SU-DHL-6 (cell line): ENCODE data around the gene SH3GLB2.

Experiments used
- H2AFZ ChIP-seq: fragments of 200-600 bp; sonication (generic); 2 replicates; pipeline ENCODE4 v1.6.1; 2014; ENCODE audit warnings: low read depth, mild to moderate bottlenecking, moderate library complexity, mixed read lengths, antibody characterized with exemption, low read length; ENCODE audit not compliant: severe bottlenecking
- H3F3A ChIP-seq: fragments of 200-600 bp; shearing (Covaris generic); 2 replicates; pipeline ENCODE4 v1.6.0; 2016; ENCODE audit warnings: antibody characterized with exemption, mild to moderate bottlenecking; ENCODE audit not compliant: insufficient read depth
- H3K27ac ChIP-seq: fragments of 200-600 bp; sonication (generic); 2 replicates; pipeline ENCODE4 v1.5.1; 2016; ENCODE audit warnings: low read depth, mild to moderate bottlenecking, low read length, moderate library complexity, mixed read lengths
- H3K27me3 ChIP-seq: fragments of 200-600 bp; sonication (generic), shearing (Covaris generic); 2 replicates; pipeline ENCODE4 v1.6.0; 2014; ENCODE audit warnings: mild to moderate bottlenecking, low read length
- H3K36me3 ChIP-seq: fragments of 200-600 bp; sonication (generic); 2 replicates; pipeline ENCODE4 v1.6.1; 2014; ENCODE audit warnings: mild to moderate bottlenecking, low read length, mixed read lengths
- H3K4me2 ChIP-seq: fragments of 300-600, 200-600 bp; shearing (Covaris generic), sonication (generic); 2 replicates; pipeline ENCODE4 v1.6.0; 2014; ENCODE audit warnings: low read length, low read depth, mild to moderate bottlenecking; ENCODE audit not compliant: poor library complexity, severe bottlenecking
- H3K4me3 ChIP-seq: fragments of 200-600 bp; sonication (generic); 2 replicates; pipeline ENCODE4 v1.5.1; 2014; ENCODE audit warnings: antibody characterized with exemption, low read length, mild to moderate bottlenecking, mixed read lengths; ENCODE audit not compliant: insufficient read depth, poor library complexity, severe bottlenecking
- H3K79me2 ChIP-seq: fragments of 200-600 bp; sonication (generic); 2 replicates; pipeline ENCODE4 v1.6.1; 2014; ENCODE audit warnings: mild to moderate bottlenecking, low read length, moderate library complexity; ENCODE audit not compliant: insufficient read depth
- H3K9ac ChIP-seq: fragments of 200-600 bp; sonication (generic); 2 replicates; pipeline ENCODE4 v1.7.0; 2014; ENCODE audit warnings: mild to moderate bottlenecking, low read length
- H3K9me2 ChIP-seq: fragments of 200-600 bp; sonication (generic); replicated peaks from 2 replicates; pipeline ENCODE4 v1.6.1; 2014; ENCODE audit warnings: low read length; ENCODE audit not compliant: insufficient read depth
- H3K9me3 ChIP-seq: fragments of 200-600 bp; sonication (generic); 2 replicates; pipeline ENCODE4 v1.6.1; 2014; ENCODE audit warnings: low read length, mixed read lengths; ENCODE audit not compliant: insufficient read depth
- H4K20me1 ChIP-seq: fragments of 200-600 bp; sonication (generic); 2 replicates; pipeline ENCODE4 v1.6.1; 2014; ENCODE audit warnings: low read depth, mild to moderate bottlenecking, antibody characterized with exemption, low read length, moderate library complexity, mixed read lengths
- EZH2phosphoT487 ChIP-seq: fragments of 200-600 bp; sonication (generic), shearing (Covaris generic); conservative IDR thresholded peaks from 2 replicates; pipeline ENCODE4 v1.6.1; 2018; ENCODE audit warnings: mild to moderate bottlenecking, antibody characterized with exemption, low read length, moderate library complexity, mixed read lengths
- TF ChIP-seq, protein P1 (sequence below): fragments of 200-600 bp; sonication (generic); IDR thresholded peaks from one replicate; pipeline ENCODE4 v1.5.1; 2017; ENCODE audit warnings: antibody characterized with exemption, mild to moderate bottlenecking, low read length, moderate library complexity; ENCODE audit not compliant: insufficient read depth, poor library complexity, severe bottlenecking

The SH3GLB2 gene

DNA sequence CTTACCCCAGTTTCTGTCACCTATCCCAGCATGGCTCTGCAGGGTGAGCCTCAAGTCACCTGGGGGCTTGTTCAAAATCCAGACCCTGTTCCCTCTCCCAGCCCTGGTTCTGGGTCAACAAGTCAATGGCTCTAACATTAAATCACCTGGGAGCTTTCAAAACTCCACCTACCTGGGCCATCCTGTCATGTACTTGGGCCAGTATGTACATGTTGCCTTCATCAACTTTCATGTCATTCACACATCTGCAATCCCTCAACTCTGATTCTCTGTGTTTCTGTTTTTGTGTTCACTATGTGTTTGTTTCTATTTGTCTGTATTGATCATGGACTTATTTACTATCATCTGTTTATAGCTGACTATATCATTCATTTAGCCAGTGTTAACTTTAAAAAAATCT, 2.1 kb upstream of the SH3GLB2 start:
- Histone ChIP-seq H3K36me3 (no peaks in the 10 kb centered on the region), H3K27me3 (no peaks in the 10 kb centered on the region), H4K20me1 (no peaks in the 10 kb centered on the region), H3K9ac (no peak overlapping the region), H3K9me3 (no peaks in the 10 kb centered on the region), H3K4me3 (no peak overlapping the region), H3F3A (no peaks in the 10 kb centered on the region), H3K4me2 (no peak overlapping the region), H3K79me2 (peaks cover 26% of the 10 kb centered on the region), H3K9me2 (no peaks in the 10 kb centered on the region), H3K27ac (no peak overlapping the region), H2AFZ (no peak overlapping the region)
- TF ChIP-seq EZH2phosphoT487, result no peak
- TF ChIP-seq, protein P1, sequence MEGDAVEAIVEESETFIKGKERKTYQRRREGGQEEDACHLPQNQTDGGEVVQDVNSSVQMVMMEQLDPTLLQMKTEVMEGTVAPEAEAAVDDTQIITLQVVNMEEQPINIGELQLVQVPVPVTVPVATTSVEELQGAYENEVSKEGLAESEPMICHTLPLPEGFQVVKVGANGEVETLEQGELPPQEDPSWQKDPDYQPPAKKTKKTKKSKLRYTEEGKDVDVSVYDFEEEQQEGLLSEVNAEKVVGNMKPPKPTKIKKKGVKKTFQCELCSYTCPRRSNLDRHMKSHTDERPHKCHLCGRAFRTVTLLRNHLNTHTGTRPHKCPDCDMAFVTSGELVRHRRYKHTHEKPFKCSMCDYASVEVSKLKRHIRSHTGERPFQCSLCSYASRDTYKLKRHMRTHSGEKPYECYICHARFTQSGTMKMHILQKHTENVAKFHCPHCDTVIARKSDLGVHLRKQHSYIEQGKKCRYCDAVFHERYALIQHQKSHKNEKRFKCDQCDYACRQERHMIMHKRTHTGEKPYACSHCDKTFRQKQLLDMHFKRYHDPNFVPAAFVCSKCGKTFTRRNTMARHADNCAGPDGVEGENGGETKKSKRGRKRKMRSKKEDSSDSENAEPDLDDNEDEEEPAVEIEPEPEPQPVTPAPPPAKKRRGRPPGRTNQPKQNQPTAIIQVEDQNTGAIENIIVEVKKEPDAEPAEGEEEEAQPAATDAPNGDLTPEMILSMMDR, result no peak

DNA sequence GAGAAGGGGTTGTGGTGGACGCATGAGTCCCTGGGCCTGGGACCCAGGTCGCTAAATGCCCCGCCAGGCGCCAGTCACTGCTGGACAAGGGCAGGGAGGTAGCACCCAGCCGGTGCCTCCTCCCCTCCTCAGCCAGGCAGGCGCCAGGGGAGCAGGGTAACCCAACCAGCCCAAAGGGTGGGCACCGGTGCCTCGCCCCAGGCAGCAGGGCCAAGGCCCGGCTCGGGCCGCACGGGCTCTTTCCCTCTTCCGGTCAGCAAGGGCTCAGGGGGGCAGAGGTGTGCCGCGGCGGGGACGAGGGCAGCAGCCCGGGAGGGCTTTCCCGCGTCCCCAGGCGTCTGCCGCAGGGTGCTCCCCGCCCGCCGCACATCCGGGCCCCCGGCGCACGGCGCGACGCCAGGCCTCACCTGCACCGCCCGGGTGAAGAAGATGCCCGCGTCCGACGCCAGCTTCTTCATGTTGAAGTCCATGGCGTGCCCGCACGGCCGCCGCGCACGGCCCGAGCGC, 393 bp downstream of the SH3GLB2 start:
- no peak overlapping the region for H2AFZ ChIP-seq
- no peaks in the 10 kb centered on the region for H3K9me3 ChIP-seq
- no peak for TF ChIP-seq EZH2phosphoT487
- TF ChIP-seq, protein P1, result no peak

DNA sequence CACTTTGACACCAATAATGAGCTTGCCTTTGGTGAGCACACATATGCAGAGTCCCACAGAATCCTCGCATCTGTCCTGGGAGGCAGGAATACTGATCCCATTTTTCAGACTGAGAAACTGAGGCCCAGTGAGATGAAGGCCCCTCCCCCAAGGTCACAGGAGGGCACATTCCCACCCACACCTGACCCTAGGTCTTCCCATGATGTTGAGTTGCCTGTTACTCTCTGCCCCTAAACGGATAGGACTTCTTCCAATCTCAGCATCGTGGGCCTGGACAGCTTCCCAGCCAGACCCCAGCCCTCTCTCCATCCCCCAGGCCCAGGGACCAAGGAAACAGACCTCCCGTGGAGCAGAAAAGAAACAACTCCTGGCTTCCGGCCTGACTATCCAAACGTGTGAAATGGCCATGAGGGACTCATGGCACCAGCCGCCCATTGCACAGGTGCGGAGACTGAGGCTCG, 877 bp downstream of the SH3GLB2 start:
- no peaks in the 10 kb centered on the region for H3K9me2 ChIP-seq
- no peak overlapping the region for H2AFZ ChIP-seq
- no peaks in the 10 kb centered on the region for H4K20me1 ChIP-seq
- peak overlapping the region; percentile 37 for H3K27ac ChIP-seq
- TF ChIP-seq, protein P1, result no peak
- no peak for TF ChIP-seq EZH2phosphoT487
- H3K36me3 ChIP-seq, result no peaks in the 10 kb centered on the region
- H3K4me2 ChIP-seq, result peak overlapping the region; percentile 93
- H3K4me3 ChIP-seq, result peak overlapping the region; percentile 64
- H3K9me3 ChIP-seq, result no peaks in the 10 kb centered on the region
- peak overlapping the region; percentile 75 for H3K9ac ChIP-seq
- no peaks in the 10 kb centered on the region for H3F3A ChIP-seq
- H3K27me3 ChIP-seq, result no peaks in the 10 kb centered on the region
- peaks cover 46% of the 10 kb centered on the region for H3K79me2 ChIP-seq

More for the DNA sequence above, 393 bp downstream of the SH3GLB2 start:
- Histone ChIP-seq H3K27ac (peak overlapping the region; percentile 37), H3K4me3 (peak overlapping the region; percentile 64), H3K36me3 (no peaks in the 10 kb centered on the region), H4K20me1 (no peaks in the 10 kb centered on the region), H3K27me3 (no peaks in the 10 kb centered on the region), H3K9me2 (no peaks in the 10 kb centered on the region), H3K9ac (peak overlapping the region; percentile 75), H3F3A (no peaks in the 10 kb centered on the region), H3K79me2 (peaks cover 43% of the 10 kb centered on the region), H3K4me2 (peak overlapping the region; percentile 93)
